GM12878 (cell line): ENCODE results near the gene TMPRSS3.

Experiments
- EGR1 ChIP-seq, 2 experiments: IDR thresholded peaks; 1 replicate in 1 of 2; 2 replicates in 1 of 2; pipeline ENCODE4 v1.6.1; 2011 to 2012; ENCODE audit warnings: low read depth in 2 of 2, low read length in 2 of 2, borderline replicate concordance in 1 of 2, mild to moderate bottlenecking in 1 of 2, moderate library complexity in 1 of 2
- IKZF2 ChIP-seq, 2 experiments: fragments of 450-650 bp; IDR thresholded peaks; 2 replicates each; pipeline ENCODE4 v1.6.1; 2017; ENCODE audit warnings: mild to moderate bottlenecking in 2 of 2, moderate library complexity in 2 of 2
- NBN ChIP-seq: fragments of 450-650 bp; IDR thresholded peaks from 2 replicates; pipeline ENCODE4 v1.6.1; 2016
- POLR2A ChIP-seq: IDR thresholded peaks from 2 replicates; pipeline ENCODE4 v1.6.1; 2011; ENCODE audit warnings: low read depth, mild to moderate bottlenecking, low read length
- RCOR1 ChIP-seq: conservative IDR thresholded peaks from 2 replicates; pipeline ENCODE4 v1.6.1; 2012; ENCODE audit warnings: low read depth, low read length, improper control_type of control experiment
- TF ChIP-seq, protein P1 (sequence below), 3 experiments: IDR thresholded peaks in 2 of 3; conservative IDR thresholded peaks in 1 of 3; 2 replicates each; pipeline ENCODE4 v1.5.1; 2011; ENCODE audit warnings: low read depth in 3 of 3, low read length in 3 of 3, mild to moderate bottlenecking in 3 of 3, control low read depth in 2 of 3, moderate library complexity in 2 of 3, inconsistent platforms in 1 of 3, mixed read lengths in 1 of 3; ENCODE audit not compliant: control insufficient read depth in 2 of 3, insufficient read depth in 1 of 3; ENCODE audit errors: extremely low read depth in 1 of 3

- TF ChIP-seq POLR2A (no peak), RCOR1 (no peak), IKZF2 (IDR thresholded peaks at IDR 0.05) (no peak), NBN (no peak), EGR1 (IDR thresholded peaks at IDR 0.05; ENCODE audit: borderline replicate concordance in 1 of 2, low read depth in 2 of 2, low read length in 2 of 2) (no peak)
- TF ChIP-seq, protein P1, sequence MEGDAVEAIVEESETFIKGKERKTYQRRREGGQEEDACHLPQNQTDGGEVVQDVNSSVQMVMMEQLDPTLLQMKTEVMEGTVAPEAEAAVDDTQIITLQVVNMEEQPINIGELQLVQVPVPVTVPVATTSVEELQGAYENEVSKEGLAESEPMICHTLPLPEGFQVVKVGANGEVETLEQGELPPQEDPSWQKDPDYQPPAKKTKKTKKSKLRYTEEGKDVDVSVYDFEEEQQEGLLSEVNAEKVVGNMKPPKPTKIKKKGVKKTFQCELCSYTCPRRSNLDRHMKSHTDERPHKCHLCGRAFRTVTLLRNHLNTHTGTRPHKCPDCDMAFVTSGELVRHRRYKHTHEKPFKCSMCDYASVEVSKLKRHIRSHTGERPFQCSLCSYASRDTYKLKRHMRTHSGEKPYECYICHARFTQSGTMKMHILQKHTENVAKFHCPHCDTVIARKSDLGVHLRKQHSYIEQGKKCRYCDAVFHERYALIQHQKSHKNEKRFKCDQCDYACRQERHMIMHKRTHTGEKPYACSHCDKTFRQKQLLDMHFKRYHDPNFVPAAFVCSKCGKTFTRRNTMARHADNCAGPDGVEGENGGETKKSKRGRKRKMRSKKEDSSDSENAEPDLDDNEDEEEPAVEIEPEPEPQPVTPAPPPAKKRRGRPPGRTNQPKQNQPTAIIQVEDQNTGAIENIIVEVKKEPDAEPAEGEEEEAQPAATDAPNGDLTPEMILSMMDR (IDR thresholded peaks at IDR 0.05 in 2 of 3, conservative IDR thresholded peaks at IDR 0.05 in 1 of 3; ENCODE audit: control insufficient read depth in 2 of 3, extremely low read depth in 1 of 3, insufficient read depth in 1 of 3, low read depth in 3 of 3, low read length in 3 of 3) = no peak
Observed at GRCh38 chr21:42350318-42350910, 45.4 kb downstream of the TMPRSS3 start.
